GM18868 (cell line): ENCODE results near the gene TMEM132C.

Experiments used
- ATAC-seq: cut with Tn5 transposase; IDR thresholded peaks from one replicate; pipeline ENCODE4 v1.9.1; 2021; ENCODE audit warnings: mild to moderate bottlenecking, moderate library complexity; ENCODE audit not compliant: unreplicated experiment

The TMEM132C gene

DNA sequence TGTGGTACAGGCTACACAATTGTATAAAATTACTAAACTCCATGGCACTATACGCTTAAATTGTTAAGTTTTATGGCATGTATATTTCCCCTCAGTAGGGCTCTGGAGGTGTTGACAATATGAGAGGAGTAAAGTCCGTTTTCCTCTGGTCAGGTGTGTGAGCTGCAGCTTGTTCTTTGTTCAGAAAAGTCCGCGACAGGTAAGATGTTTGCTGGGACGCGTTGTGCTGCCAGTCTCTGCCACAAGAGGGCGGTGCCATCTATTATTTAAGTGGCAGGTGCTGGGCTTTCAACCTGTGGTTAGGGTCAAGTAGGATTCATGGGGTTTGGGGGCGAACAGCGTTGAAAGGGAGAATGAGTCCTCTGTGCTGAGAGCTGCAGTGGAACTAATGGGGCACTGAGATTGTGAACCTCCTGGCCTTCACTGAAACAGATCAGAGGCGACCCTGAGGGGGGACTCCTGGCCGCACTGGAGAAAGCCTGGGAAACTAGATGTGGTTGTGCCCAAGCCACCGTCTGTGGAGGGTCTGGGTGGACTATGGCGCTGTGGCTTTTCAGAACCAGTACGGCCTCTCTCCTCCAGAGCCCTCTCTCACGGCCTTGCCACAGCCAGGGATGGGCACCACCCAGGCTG, 377.8 kb downstream of the TMEM132C start:
- ATAC-seq, result peak; percentile 69

GRCh38 chr12:128649902-128650301, 382.9 kb downstream of the TMEM132C start:
- no peak for ATAC-seq

- ATAC-seq, result no peak
These were observed 385.3 kb downstream of the TMEM132C start for GRCh38 chr12:128652136-128652751.

- ATAC-seq, result no peak
These were observed 387.5 kb downstream of the TMEM132C start for GRCh38 chr12:128654468-128654867.

GRCh38 chr12:128657378-128657777, 390.4 kb downstream of the TMEM132C start:
- no peak for ATAC-seq

GRCh38 chr12:128660532-128661225, 393.7 kb downstream of the TMEM132C start:
- no peak for ATAC-seq

DNA sequence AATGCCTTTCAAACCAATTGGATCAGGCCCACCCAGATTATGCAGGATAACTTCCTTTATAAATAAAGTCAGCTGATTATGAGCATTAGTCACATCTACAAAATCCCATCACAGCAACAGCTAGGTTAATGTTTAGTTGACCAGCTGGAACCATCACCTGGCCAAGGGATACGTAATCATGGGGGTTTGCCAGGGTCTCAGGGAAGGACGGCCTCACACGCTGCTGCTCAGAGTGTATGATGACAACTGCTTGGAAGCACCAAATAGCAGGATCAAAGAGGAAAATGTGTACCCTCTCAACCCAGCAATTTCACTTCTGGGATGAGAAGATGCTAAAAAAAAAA, 394.2 kb downstream of the TMEM132C start:
- ATAC-seq, result no peak

DNA sequence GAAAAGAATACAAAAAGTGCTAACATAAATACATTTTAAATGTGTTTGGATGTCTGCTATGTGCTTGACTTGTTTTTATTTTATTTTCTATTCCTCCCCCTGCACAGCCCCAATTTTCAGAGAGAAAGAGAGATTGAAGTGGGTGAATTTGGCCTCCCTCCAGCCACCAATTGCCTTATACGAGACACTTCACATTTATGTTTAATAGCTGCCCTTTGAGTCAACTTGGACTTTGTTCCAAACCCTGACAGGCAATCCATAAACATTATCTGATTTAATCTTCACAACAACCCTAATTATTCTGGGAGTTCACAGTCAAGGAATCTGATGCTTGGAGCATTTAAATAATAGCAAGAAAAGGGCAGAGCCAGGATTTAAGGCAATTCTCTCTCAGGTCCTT, 395.1 kb downstream of the TMEM132C start:
- no peak for ATAC-seq

DNA sequence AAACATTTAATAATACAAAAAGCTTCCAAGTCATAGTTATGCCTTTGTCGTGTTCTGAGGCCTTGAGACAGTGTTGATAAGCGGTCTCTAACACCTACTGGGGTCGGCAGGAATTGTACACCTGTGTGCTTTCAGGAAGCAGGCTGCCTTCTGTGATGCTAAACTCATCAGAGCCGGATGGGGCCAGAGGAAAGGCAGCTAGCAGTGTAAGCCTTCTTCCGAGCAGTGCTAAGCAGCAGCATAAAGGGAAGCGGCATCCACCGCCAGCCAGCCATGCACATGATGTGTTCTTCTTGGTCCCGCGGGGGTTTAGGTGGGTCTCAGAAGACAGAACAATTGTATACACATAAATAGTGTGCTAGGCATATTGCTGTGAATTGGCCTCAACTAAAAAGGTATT, 397.5 kb downstream of the TMEM132C start:
- ATAC-seq, result no peak

GRCh38 chr12:128667193-128667592, 400.2 kb downstream of the TMEM132C start:
- no peak for ATAC-seq

- no peak for ATAC-seq
These were observed 404.6 kb downstream of the TMEM132C start for GRCh38 chr12:128671528-128672042.

- no peak for ATAC-seq
These were observed 405.5 kb downstream of the TMEM132C start for GRCh38 chr12:128672428-128672827.

DNA sequence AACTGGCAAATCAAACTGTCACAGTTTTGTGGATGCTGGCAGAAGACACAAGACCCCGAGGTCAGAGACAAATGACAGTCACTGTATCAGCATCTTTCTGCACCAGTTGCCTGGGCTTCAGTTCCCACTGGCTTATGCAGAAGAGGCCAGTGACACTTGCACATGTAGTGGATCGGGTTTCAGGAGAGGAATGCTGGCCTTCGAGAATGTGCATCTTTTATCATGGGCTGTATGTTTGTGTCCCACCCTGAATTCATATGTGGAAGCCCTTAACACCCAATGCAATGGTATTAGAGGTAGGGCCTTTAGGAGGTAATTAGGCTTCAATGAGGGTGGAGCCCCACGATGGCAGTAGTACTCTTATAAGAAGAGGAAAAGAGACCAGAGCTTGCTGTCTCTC, 405.9 kb downstream of the TMEM132C start:
- no peak for ATAC-seq

GRCh38 chr12:128675576-128675975, 408.6 kb downstream of the TMEM132C start:
- no peak for ATAC-seq

- ATAC-seq, result no peak
These were observed 413.6 kb downstream of the TMEM132C start for GRCh38 chr12:128680555-128680954.

- ATAC-seq, result no peak
These were observed 415.7 kb downstream of the TMEM132C start for GRCh38 chr12:128682548-128683275.

- no peak for ATAC-seq
These were observed 417.4 kb downstream of the TMEM132C start for GRCh38 chr12:128684352-128684751.

DNA sequence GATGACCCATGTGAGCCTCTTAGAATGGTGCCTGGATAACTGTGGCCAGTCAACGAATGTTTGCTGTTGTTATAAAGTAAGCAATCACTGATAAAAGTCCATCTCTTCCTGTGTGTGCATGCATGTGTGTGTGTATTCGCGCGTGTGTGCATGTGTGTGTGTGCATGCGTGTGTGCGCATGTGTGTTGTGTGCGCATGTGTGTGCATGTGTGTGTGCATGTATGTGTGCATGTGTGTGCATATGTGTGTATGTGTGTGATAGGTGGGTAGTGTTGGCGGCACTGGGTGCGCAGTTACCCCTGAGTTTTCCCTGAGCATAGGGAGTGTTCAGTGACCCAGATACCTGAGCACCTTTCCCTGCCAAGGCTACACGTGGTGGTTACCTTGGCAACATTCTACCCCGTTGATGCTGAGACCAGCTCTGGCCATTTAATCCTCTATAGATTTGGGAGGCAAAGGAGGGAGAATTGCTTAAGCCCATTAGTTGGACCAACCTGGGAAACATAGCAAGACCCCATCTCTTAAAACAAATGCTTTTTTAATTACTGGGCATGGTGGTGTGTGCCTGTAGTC, 419.0 kb downstream of the TMEM132C start:
- no peak for ATAC-seq

GRCh38 chr12:128687851-128688250, 420.9 kb downstream of the TMEM132C start:
- no peak for ATAC-seq

DNA sequence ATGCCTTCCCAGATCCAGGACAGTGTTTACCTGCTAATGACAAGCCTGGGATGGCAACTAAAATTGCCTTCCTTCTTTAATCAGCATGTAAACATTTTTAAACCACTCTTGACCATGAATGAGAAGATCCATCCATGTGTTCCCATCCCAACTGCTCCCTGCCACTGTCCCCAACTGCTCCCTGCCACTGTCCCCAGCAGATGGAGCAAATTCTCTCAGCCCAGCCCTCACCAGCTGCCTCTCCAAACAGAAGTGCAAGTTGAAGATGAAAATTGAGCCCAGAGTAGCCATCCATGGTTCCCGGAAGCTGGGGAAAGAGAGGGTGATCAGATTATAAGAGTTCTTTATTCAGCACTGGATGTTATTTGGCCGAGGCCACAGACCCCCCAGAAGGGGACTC, 423.7 kb downstream of the TMEM132C start:
- no peak for ATAC-seq

DNA sequence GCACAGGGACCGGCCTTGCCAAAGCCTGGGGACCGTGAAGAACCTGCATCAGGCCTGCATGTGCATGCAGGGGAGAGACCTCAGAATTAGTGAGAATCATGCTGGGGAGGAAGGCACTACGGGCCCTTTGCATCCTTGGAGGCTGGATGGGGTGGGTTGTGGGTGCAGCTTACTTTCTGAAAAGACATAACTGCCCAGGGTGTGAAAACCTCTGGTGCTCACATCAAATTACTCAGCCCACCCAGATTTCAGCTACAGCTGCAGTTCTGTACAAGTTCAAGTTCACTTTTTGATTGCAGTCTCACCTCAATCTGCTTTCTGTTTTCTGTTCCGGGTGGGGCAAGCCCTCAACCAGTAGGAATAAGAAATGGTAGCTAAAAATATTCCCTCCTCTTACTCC, 426.1 kb downstream of the TMEM132C start:
- ATAC-seq, result no peak
